ENCODE measurements around the gene RGS9. TPM values are rescaled to one million over a fixed set of nuclear protein-coding genes. Genes with fewer than 3 reads are reported as not detected.

Gene RGS9
- total and polyA plus RNA-seq, 4 donors: 1.0 to 4.0 (median 2.1) TPM

DNA sequence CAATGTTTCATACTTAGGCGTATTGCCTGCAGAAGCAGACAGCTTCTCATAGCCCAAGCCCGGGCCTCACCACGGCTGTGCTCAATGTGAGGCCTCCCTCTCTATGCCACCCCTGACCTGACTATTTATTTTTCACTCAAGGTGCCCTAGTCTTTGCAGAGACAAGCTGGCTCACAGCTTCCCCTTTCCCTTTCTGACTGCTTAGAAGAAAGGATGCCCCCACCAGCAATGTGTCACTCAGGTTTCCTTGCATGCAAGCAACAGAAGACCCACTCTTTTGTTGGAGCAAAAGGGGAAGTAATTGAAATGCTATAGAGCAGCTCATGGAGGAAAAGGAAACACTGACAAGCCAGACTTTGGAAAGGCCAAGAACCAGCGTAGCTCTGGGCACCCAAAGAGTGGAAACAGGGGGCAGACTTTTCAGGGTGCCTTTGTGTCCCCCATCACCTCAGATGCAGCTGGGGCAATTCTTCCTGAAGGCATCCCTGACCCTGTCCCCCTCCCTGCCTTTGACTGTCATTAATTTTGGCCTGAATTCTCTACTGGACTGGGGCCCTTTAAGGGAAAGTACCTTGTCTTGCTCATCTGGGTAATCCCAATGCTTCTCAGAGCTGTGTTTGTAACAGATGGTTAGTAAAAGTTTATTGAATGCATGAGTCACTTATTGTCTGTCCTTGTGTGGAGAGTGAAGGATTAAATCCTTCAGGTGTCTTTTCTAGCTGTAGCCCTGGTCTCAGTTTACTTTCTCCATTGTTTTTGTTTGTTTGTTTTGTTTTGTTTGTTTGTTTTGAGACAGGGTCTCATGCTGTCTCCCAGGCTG lies 17.8 kb downstream of the RGS9 start (continued):
- TF ChIP-seq ZBTB33 (IDR thresholded peaks at IDR 0.05): no peak
- no peak for TF ChIP-seq FOXA1 (IDR thresholded peaks at IDR 0.05)
- no peak for TF ChIP-seq MAX (IDR thresholded peaks at IDR 0.05)
- TF ChIP-seq RAD21 (IDR thresholded peaks at IDR 0.05): no peak
- no peak for TF ChIP-seq HNF4A (conservative IDR thresholded peaks at IDR 0.05)

DNA sequence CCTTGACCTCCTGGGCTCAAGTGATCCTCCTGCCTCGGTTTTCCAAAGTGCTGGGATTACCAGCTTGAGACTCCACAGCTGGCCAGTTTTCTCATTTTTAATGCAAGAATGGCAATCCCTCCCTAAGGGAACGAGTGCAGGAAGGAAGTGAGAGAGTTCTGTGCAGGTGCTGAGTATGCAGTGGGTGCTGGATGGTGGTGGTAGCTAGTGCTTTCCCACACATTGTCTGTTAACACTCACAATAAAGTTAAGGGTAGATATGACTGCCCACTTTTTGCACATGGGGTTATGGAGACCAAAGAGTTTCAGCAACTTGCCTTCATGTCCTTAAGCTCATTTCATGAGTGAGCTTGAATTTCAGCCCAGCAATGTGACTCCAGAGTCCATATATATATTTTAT lies 18.5 kb downstream of the RGS9 start:
- H3K4me3 ChIP-seq (ENCODE audit: low read depth in 1 of 3, low read length in 3 of 3): no peak overlapping the region
- no peak overlapping the region for H3K27ac ChIP-seq (ENCODE audit: low read depth in 1 of 2, low read length in 2 of 2)
- no peak overlapping the region for H3K9ac ChIP-seq (ENCODE audit: low read depth in 1 of 2, low read length in 2 of 2)
- H3K4me1 ChIP-seq (ENCODE audit: control insufficient read depth in 4 of 4, insufficient read depth in 4 of 4, low read length in 3 of 4): no peaks in the 10 kb centered on the region
- H3K27me3 ChIP-seq (ENCODE audit: control insufficient read depth in 4 of 4, insufficient read depth in 4 of 4, low read length in 3 of 4): no peaks in the 10 kb centered on the region
- no peak for TF ChIP-seq EGR1 (IDR thresholded peaks at IDR 0.05; ENCODE audit: low read depth in 2 of 2)
- TF ChIP-seq FOXA2 (IDR thresholded peaks at IDR 0.05): no peak
- no peak for TF ChIP-seq MAX (IDR thresholded peaks at IDR 0.05)
- TF ChIP-seq, protein P1, sequence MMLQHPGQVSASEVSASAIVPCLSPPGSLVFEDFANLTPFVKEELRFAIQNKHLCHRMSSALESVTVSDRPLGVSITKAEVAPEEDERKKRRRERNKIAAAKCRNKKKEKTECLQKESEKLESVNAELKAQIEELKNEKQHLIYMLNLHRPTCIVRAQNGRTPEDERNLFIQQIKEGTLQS (IDR thresholded peaks at IDR 0.05): no peak
- no peak for TF ChIP-seq YY1 (IDR thresholded peaks at IDR 0.05)
- TF ChIP-seq RXRA (IDR thresholded peaks at IDR 0.05): no peak
- no peak for TF ChIP-seq TAF1 (conservative IDR thresholded peaks at IDR 0.05)
- TF ChIP-seq JUND (IDR thresholded peaks at IDR 0.05): no peak
- TF ChIP-seq GABPA (IDR thresholded peaks at IDR 0.05 in 1 of 2, conservative IDR thresholded peaks at IDR 0.05 in 1 of 2): no peak
- no peak for TF ChIP-seq CTCF (IDR thresholded peaks at IDR 0.05; ENCODE audit: low read depth, low read length, missing input control)
- no peak for TF ChIP-seq NR2F2 (IDR thresholded peaks at IDR 0.05)
- TF ChIP-seq ZBTB33 (IDR thresholded peaks at IDR 0.05): no peak
- TF ChIP-seq, protein P2, sequence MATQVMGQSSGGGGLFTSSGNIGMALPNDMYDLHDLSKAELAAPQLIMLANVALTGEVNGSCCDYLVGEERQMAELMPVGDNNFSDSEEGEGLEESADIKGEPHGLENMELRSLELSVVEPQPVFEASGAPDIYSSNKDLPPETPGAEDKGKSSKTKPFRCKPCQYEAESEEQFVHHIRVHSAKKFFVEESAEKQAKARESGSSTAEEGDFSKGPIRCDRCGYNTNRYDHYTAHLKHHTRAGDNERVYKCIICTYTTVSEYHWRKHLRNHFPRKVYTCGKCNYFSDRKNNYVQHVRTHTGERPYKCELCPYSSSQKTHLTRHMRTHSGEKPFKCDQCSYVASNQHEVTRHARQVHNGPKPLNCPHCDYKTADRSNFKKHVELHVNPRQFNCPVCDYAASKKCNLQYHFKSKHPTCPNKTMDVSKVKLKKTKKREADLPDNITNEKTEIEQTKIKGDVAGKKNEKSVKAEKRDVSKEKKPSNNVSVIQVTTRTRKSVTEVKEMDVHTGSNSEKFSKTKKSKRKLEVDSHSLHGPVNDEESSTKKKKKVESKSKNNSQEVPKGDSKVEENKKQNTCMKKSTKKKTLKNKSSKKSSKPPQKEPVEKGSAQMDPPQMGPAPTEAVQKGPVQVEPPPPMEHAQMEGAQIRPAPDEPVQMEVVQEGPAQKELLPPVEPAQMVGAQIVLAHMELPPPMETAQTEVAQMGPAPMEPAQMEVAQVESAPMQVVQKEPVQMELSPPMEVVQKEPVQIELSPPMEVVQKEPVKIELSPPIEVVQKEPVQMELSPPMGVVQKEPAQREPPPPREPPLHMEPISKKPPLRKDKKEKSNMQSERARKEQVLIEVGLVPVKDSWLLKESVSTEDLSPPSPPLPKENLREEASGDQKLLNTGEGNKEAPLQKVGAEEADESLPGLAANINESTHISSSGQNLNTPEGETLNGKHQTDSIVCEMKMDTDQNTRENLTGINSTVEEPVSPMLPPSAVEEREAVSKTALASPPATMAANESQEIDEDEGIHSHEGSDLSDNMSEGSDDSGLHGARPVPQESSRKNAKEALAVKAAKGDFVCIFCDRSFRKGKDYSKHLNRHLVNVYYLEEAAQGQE (IDR thresholded peaks at IDR 0.05): no peak
- no peak for DNase-seq (ENCODE audit: low spot score)
- WGBS: 65% methylated on average over 2 of the region's 2 CpGs
- no peaks in the 10 kb centered on the region for H3K9me3 ChIP-seq (ENCODE audit: control insufficient read depth in 4 of 4, low read length in 3 of 4)
- H3K36me3 ChIP-seq (ENCODE audit: control insufficient read depth in 4 of 4, insufficient read depth in 3 of 4, low read depth in 1 of 4, low read length in 3 of 4): no peaks in the 10 kb centered on the region

Measured in liver (tissue), 9 donors.